ENCODE results near the gene KIFBP. TPM values are rescaled to one million over a fixed set of nuclear protein-coding genes. Genes with fewer than 3 reads are reported as not detected.
"Not testable (repeated sequence)": the region's sequence is repeated elsewhere in the genome, so short reads cannot be mapped to it uniquely, and the experiment has no call there.

The KIFBP gene
- total and polyA plus RNA-seq, 2 donors (not counting 1 experiment from before 2014, with no cell fraction given): 29.7 to 62.0 TPM

- H3K9ac ChIP-seq (ENCODE audit: insufficient read depth, low read length); H3K9me3 ChIP-seq (ENCODE audit: control insufficient read depth, insufficient read depth, low read depth, low read length); H2AFZ ChIP-seq (ENCODE audit: low read length); DNase-seq (ENCODE audit: low read depth in 2 of 2); H3K4me1 ChIP-seq (ENCODE audit: control insufficient read depth, extremely low read depth, insufficient read depth, low read length); H4K20me1 ChIP-seq (ENCODE audit: control insufficient read depth, extremely low read depth, insufficient read depth, low read length); H3K27me3 ChIP-seq (ENCODE audit: control insufficient read depth, insufficient read depth, low read length); H3K27ac ChIP-seq (ENCODE audit: insufficient read depth, low read length); H3K4me3 ChIP-seq (replicated peaks in 1 of 4; ENCODE audit: control extremely low read depth in 1 of 4, insufficient read depth in 1 of 4, low read depth in 3 of 4, low read length in 4 of 4); H3K4me2 ChIP-seq (ENCODE audit: extremely low read depth, insufficient read depth, low read length); H3K79me2 ChIP-seq (ENCODE audit: control insufficient read depth, insufficient read depth, low read length): not testable (repeated sequence)
- H3K36me3 ChIP-seq (ENCODE audit: control insufficient read depth, insufficient read depth, low read length): peaks cover 16% of the 10 kb centered on the region
Measured at GRCh38 chr10:68979738-68980137, 8.9 kb upstream of the KIFBP start.

GRCh38 chr10:68981074-68981473 lies 7.5 kb upstream of the KIFBP start:
- Histone ChIP-seq H3K27me3 (ENCODE audit: control insufficient read depth, insufficient read depth, low read length) (no peaks in the 10 kb centered on the region), H3K4me1 (ENCODE audit: control insufficient read depth, extremely low read depth, insufficient read depth, low read length) (no peaks in the 10 kb centered on the region), H3K4me2 (ENCODE audit: extremely low read depth, insufficient read depth, low read length) (no peak overlapping the region), H4K20me1 (ENCODE audit: control insufficient read depth, extremely low read depth, insufficient read depth, low read length) (no peaks in the 10 kb centered on the region), H2AFZ (ENCODE audit: low read length) (no peak overlapping the region), H3K79me2 (ENCODE audit: control insufficient read depth, insufficient read depth, low read length) (no peaks in the 10 kb centered on the region), H3K4me3 (replicated peaks in 1 of 4; ENCODE audit: control extremely low read depth in 1 of 4, insufficient read depth in 1 of 4, low read depth in 3 of 4, low read length in 4 of 4) (no peak overlapping the region), H3K9ac (ENCODE audit: insufficient read depth, low read length) (no peak overlapping the region), H3K27ac (ENCODE audit: insufficient read depth, low read length) (no peak overlapping the region), H3K9me3 (ENCODE audit: control insufficient read depth, insufficient read depth, low read depth, low read length) (no peaks in the 10 kb centered on the region), H3K36me3 (ENCODE audit: control insufficient read depth, insufficient read depth, low read length) (peaks cover 14% of the 10 kb centered on the region)
- DNase-seq (ENCODE audit: low read depth in 2 of 2): peak in 1 of 2 donors; percentile 16
- TF ChIP-seq EZH2 (IDR thresholded peaks at IDR 0.05; ENCODE audit: low read length, missing control alignments) (no peak), CTCF (conservative IDR thresholded peaks at IDR 0.05 in 1 of 2, IDR thresholded peaks at IDR 0.05 in 1 of 2; ENCODE audit: low read depth in 1 of 2, low read length in 2 of 2) (peak in 1 of 2 donors; percentile 29)

- Histone ChIP-seq H3K9ac (ENCODE audit: insufficient read depth, low read length) (no peak overlapping the region), H4K20me1 (ENCODE audit: control insufficient read depth, extremely low read depth, insufficient read depth, low read length) (no peaks in the 10 kb centered on the region), H3K79me2 (ENCODE audit: control insufficient read depth, insufficient read depth, low read length) (no peaks in the 10 kb centered on the region), H3K9me3 (ENCODE audit: control insufficient read depth, insufficient read depth, low read depth, low read length) (no peaks in the 10 kb centered on the region), H3K36me3 (ENCODE audit: control insufficient read depth, insufficient read depth, low read length) (peaks cover 14% of the 10 kb centered on the region), H3K4me1 (ENCODE audit: control insufficient read depth, extremely low read depth, insufficient read depth, low read length) (no peaks in the 10 kb centered on the region), H3K27ac (ENCODE audit: insufficient read depth, low read length) (no peak overlapping the region), H3K4me3 (replicated peaks in 1 of 4; ENCODE audit: control extremely low read depth in 1 of 4, insufficient read depth in 1 of 4, low read depth in 3 of 4, low read length in 4 of 4) (no peak overlapping the region), H2AFZ (ENCODE audit: low read length) (no peak overlapping the region), H3K4me2 (ENCODE audit: extremely low read depth, insufficient read depth, low read length) (no peak overlapping the region), H3K27me3 (ENCODE audit: control insufficient read depth, insufficient read depth, low read length) (no peaks in the 10 kb centered on the region)
- no peak for DNase-seq (ENCODE audit: low read depth in 2 of 2)
- TF ChIP-seq EZH2 (IDR thresholded peaks at IDR 0.05; ENCODE audit: low read length, missing control alignments) (no peak), CTCF (conservative IDR thresholded peaks at IDR 0.05 in 1 of 2, IDR thresholded peaks at IDR 0.05 in 1 of 2; ENCODE audit: low read depth in 1 of 2, low read length in 2 of 2) (no peak)
Measured at GRCh38 chr10:68982389-68982788, 6.2 kb upstream of the KIFBP start.
